Stimulated activated CD4-positive, alpha-beta T cell treated with anti-CD3 and anti-CD28 coated beads, Interleukin-4, amount 100 ng/mL, for 24 hours (primary cell): Measurements from ENCODE around the gene WDR86.

Experiments used
- DNase-seq: peaks from one replicate; pipeline ENCODE4 v3.0.0-alpha.2; 2020

Gene WDR86

DNA sequence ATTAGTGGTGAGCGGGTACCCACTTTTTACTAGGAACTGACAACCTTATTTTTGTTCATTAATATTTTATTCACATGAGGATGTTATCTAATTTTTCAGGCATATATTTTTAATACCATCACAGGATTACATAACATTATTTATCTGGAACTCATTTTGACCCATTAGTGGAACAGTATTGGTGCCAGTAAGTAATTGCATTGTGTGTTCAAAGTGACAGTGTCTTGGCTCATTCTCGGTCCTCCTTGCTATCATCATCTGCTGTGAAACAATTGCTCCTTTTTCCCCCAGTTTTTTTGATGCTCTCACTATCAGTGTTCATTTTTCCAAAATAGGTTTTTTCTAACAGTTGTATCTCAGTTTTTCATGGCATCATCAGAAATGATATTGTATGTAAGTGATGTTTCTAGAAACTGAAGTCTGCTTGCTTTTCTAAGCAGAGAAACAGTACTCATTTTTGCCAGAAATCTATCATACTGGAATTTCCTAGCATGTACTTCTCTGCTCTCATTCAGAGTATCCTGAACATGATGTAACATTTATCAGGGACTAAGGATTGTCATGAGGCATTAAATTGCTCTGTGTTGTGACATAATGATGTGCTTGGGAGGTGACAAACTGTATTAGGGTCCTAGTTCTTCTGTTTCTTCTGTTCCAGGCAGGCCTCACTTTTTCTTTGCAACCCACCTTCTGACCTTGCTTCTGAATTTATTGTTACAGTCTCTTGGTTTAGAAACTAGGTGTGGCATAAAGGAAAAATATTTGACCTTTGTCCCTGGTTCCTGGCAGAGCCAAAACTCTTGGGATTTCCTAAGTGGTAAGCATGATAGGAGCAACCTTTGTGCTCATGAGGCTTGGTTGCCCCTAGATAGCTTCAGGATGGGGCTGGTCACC is 64.0 kb downstream of the WDR86 start:
- DNase-seq, result no peak

DNA sequence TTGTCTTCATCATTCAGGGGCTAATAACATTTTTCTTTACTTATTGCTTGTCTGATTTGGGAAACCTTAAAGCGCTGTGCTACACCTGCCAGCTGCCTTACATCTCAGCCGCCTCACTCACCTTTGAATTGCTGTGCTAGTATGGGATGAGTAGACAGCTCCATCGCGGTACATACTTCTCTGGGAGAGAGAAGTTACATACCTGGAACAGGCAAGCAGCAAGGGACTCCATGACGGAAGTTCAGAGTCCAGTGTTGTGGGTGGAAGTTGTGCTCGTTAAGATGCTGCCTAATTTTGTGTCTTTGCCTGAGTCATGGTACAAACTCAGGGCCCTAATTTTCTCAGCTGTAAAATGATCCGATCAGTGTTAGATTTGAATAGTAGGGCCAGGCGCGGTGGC is 66.3 kb downstream of the WDR86 start:
- no peak for DNase-seq

DNA sequence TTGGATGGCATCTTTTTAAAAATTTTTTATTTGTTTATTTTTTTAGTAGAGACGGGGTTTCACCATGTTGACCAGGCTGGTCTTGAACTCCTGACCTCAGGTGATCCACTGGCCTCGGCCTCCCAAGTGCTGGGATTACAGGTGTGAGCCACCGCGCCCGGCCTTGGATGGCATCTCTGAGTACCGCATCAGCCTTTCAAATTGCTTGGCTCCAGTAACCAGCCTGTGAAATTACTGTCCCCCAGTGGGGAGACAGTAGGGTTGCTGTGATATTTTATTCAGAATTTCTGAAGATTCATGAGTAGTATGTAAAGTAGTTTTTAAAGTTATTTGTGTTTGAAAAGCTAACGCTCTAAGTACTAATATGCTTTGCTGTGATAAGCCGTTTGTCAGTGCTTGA is 67.0 kb downstream of the WDR86 start:
- DNase-seq, result no peak

GRCh38 chr7:151342102-151342646 is 67.7 kb downstream of the WDR86 start:
- no peak for DNase-seq

DNA sequence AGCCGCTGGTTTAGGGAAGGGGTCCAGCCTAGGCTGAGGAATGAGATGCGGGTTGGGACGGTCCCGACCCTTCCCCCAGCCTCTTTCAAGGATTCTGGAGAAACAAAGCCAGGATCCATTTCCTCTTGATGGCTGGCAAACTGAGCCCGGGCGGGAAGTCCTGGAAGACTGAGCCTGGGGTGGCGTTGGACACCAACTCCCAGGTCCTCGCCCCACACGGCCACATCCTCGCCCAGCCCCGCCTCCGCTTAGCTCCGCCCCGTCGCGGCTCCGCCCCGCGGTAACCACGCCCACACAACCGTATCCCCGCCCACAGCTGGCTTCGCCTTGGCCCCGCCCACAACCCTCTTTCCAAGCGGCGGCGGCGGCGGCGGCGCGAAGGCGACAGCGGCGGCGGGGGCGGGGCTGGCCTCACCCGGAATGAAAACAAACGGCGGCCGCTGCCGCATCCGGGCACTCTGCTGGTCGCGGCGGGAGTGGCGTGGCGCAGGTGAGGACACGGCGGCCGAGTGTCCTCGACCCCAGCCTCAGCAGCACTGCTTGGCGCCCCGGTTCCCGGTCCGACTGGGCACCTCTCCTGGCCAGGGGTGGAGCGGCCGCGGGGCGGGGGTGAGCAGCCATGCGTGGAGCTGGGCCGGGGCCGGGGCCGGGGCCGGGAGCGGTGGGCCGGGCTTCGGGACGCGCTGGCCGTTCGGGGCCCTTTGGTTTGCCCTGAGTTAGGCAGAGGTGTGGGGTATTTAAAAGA is 68.3 kb downstream of the WDR86 start, which contains the start of gene NUB1:
NUB1 (plus strand) TSS at position 456 of the 745 bp plus-strand sequence. CDS start 3,538 bp downstream, outside the sequence.
- peak; percentile 91 for DNase-seq

DNA sequence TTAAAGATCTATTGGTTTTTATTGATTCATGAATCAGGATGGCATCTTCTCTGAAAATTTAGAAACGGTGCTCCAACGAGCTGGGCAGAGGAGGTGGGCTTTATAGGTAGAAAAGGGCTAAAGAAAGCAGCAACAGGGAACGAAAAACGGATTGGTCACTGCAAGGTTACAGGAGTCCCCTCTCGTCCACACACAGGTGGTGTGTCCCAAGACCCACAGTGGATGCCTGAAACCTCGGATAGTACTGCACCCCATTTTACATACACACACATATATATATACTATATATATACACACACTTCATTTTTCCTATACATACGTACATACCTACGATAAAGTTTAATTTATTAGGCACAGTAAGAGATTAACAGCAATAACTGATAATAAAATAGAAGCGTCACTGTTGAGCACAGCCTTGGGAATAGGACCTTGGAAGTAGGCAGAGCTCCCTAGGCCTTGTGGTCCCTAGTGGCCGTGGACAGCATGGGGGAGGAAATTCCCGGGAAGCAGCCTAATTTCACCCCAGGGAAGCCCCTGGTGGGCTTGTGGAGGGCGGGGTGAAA is 69.0 kb downstream of the WDR86 start:
- no peak for DNase-seq

DNA sequence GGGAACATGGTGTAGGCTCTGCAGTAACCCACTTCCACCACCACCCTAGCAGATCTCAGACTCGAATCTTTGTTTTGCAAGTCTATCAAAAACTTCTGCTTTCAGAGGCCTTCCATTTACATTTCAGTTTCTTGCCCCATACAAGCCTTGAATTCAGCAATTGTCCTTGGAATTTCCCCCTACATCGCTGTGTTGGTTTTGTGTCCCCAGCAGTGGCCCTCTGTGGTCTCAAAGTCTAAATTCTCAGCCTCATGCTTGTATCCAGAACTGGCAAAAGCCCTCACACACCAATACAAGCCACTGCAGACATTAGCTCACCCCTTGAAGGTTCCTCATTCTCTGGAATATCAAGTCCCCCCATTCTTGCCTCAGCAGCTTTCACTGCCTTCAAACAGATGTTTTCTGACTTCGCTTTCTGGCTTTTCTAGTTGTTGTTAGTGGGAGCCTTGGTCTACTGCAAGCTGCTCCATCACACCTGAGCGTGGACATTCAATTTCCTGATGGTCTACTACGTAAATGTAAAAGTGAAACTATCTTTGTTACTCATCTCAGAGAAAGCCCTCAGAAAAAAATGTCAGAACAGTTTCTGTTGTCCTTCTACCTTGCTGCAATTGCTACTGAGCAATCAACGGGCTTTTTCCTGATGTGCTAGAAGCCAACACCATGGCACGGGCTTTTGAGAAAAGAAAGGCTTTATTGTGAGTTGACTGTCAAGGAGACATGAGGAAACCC is 70.0 kb downstream of the WDR86 start:
- DNase-seq, result no peak

- DNase-seq, result no peak
Observed at GRCh38 chr7:151338809-151339208, 71.0 kb downstream of the WDR86 start.

DNA sequence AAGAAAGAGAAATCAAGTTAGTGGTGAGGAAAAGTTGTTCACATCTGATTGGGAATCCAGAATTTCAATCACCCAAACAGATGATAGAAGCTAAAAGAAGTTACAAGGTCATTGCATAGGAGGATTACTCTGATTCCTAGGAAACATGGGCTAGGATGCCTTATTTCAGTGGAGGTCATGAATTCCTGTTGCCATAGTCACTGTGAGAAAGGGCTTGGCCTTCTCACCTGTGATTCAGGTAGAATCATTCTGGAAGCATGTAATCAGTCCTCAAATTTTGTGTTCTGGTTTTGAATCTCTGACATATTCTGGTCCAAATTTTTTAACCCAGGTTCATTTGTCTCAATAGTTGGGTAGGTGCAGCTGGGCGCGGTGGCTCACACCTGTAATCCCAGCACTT is 72.5 kb downstream of the WDR86 start:
- no peak for DNase-seq

GRCh38 chr7:151336027-151336708 is 73.7 kb downstream of the WDR86 start:
- no peak for DNase-seq

- no peak for DNase-seq
Observed at GRCh38 chr7:151334628-151335027, 75.2 kb downstream of the WDR86 start.
